Heart right ventricle (tissue), 16 donors: ENCODE data around the gene CLEC16A. TPM values are rescaled to one million over a fixed set of nuclear protein-coding genes. Genes with fewer than 3 reads are reported as not detected.

Experiments used
- ATAC-seq, 8 donors: fragments of 200-7000 bp; cut with Tn5 transposase; one replicate each; pipeline ENCODE4 v1.9.1; 2020; ENCODE audit warnings: mild to moderate bottlenecking in 8 of 8, moderate library complexity in 8 of 8, moderate number of reproducible peaks in 1 of 8
- DNase-seq, 2 donors: peaks; one replicate each; pipeline ENCODE4 v3.0.0-alpha.2; 2020
- H3K27ac ChIP-seq, 10 donors: fragments of 200-600 bp; sonication (generic) in 2 of 10; one replicate each; pipeline versions ENCODE4 v1.5.0 to v1.8.0; 2020 to 2022; ENCODE audit warnings: mild to moderate bottlenecking in 3 of 10
- H3K27me3 ChIP-seq, 7 donors: fragments of 200-600 bp; one replicate each; pipeline ENCODE4 v1.8.0; 2021 to 2022; ENCODE audit warnings: mild to moderate bottlenecking in 2 of 7
- H3K36me3 ChIP-seq, 9 donors: fragments of 200-600 bp; sonication (generic) in 1 of 9; one replicate each; pipeline versions ENCODE4 v1.5.0 to v1.8.0; 2020 to 2022; ENCODE audit warnings: mild to moderate bottlenecking in 2 of 9
- H3K4me1 ChIP-seq, 9 donors: fragments of 200-600 bp; sonication (generic) in 1 of 9; one replicate each; pipeline versions ENCODE4 v1.5.0 to v1.8.0; 2020 to 2022; ENCODE audit warnings: mild to moderate bottlenecking in 4 of 9
- H3K4me3 ChIP-seq, 10 donors: fragments of 200-600 bp; sonication (generic) in 2 of 10; one replicate each; pipeline versions ENCODE4 v1.5.0 to v1.8.0; 2020 to 2022; ENCODE audit warnings: mild to moderate bottlenecking in 7 of 10, moderate library complexity in 2 of 10
- H3K9me3 ChIP-seq, 11 donors: fragments of 200-600 bp in 10 of 11; sonication (generic) in 2 of 11; one replicate each; pipeline versions ENCODE4 v1.5.0 to v1.8.0; 2013 to 2022; ENCODE audit warnings: mild to moderate bottlenecking in 2 of 11, control low read depth in 1 of 11, moderate library complexity in 1 of 11
- WGBS, 2 donors: extraction: QIAGEN DNeasy Blood & Tissue Kit; methylation state at CpG; one replicate each; pipeline ENCODE4 v1.1.7; 2013; ENCODE audit warnings: inconsistent platforms in 1 of 2; 5-methylcytosine and 5-hydroxymethylcytosine counted together
- intact Hi-C, 10 donors: fragments of 100-400 bp; cut with DNase I; formaldehyde crosslinking; loops; one replicate each; pipeline versions ENCODE4 v1.11.1 to v1.14.2; 2022
- polyA plus RNA-seq, 2 donors: library from polyadenylated mRNA; stranded (reverse); fragments of 200-250 nt; gene quantifications; one replicate each; pipeline ENCODE4 v1.2.3, GENCODE V29; 2013
- total RNA-seq, 10 donors: library from RNA; stranded (reverse); fragmentation: NEBNext Ultra II Directional in 3 of 10; extraction: Animal tissue kit (Norgen Biotek cat#: 25700) in 3 of 10; gene quantifications; one replicate each; pipeline versions ENCODE4 v1.2.1 to v1.2.4, GENCODE V29; 2021 to 2023
- TF ChIP-seq, protein P1 (sequence below), 9 donors: fragments of 200-600 bp; sonication (generic) in 2 of 9; IDR thresholded peaks; one replicate each; pipeline versions ENCODE4 v1.5.0 to v1.8.0; 2021 to 2022; ENCODE audit warnings: antibody characterized with exemption in 9 of 9, mild to moderate bottlenecking in 5 of 9, moderate library complexity in 1 of 9
- donor health status: Arrhythmogenic right ventricular cardiomyopathy.
- donor health status: ischemic (EF 13 %, LVEDD 7.1; RV severe dilation, severe dysfunction).
- donor health status: healthy with polysubstance abuse.
- donor health status: DM: no; HTN: yes; CAD: no.
- donor health status: DM: no; HTN: no; CAD: no.
- donor health status: ischemic (EF 25% LVEDD 6.9; RV normal size, moderate dysfunction).
- donor health status: ischemic (EF 25% LVEDD 5.7; RV mildly dilated, moderate dysfunction).
- donor health status: healthy.
- donor health status: DM: yes; HTN: yes; CAD: no.
- donor health status: Ischemic cardiomyopathy.
- donor health status: ischemic (EF 35%, LVEDD 5.7; RV mildly dilated, moderate dysfunction).
- donor health status: nonischemic (EF 11% LVEDD 7.7; RV severe dilation, severe dysfunction).
- donor health status: DM: yes; HTN: yes; CAD: no.
- donor health status: PGD.
- donor health status: ischemic (EF 29% LVEDD 5.4; RV normal size, mild dysfunction).
- donor health status: nonischemic (EF 23%, LVEDD 6.1; RV moderate dilation, normal function).

Gene CLEC16A
- total and polyA plus RNA-seq, 12 donors: 12.1 to 30.8 (median 23.0) TPM

- peaks cover 3 to 70% (median 50%) of the 10 kb centered on the region in 9 donors for H3K4me1 ChIP-seq
- no peaks in the 10 kb centered on the region for H3K36me3 ChIP-seq
- TF ChIP-seq, protein P1, sequence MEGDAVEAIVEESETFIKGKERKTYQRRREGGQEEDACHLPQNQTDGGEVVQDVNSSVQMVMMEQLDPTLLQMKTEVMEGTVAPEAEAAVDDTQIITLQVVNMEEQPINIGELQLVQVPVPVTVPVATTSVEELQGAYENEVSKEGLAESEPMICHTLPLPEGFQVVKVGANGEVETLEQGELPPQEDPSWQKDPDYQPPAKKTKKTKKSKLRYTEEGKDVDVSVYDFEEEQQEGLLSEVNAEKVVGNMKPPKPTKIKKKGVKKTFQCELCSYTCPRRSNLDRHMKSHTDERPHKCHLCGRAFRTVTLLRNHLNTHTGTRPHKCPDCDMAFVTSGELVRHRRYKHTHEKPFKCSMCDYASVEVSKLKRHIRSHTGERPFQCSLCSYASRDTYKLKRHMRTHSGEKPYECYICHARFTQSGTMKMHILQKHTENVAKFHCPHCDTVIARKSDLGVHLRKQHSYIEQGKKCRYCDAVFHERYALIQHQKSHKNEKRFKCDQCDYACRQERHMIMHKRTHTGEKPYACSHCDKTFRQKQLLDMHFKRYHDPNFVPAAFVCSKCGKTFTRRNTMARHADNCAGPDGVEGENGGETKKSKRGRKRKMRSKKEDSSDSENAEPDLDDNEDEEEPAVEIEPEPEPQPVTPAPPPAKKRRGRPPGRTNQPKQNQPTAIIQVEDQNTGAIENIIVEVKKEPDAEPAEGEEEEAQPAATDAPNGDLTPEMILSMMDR (IDR thresholded peaks at IDR 0.05): no peak
- intact Hi-C loops: no loop called here
- 96% methylated on average over 7 of the region's 7 CpGs for WGBS, 2 donors
- H3K9me3 ChIP-seq: no peaks in the 10 kb centered on the region
- DNase-seq (no peak), ATAC-seq (no peak)
- no peak overlapping the region for H3K4me3 ChIP-seq
- no peak overlapping the region for H3K27ac ChIP-seq
- no peaks in the 10 kb centered on the region for H3K27me3 ChIP-seq
These were observed 198.6 kb downstream of the CLEC16A start for GRCh38 chr16:11142951-11143350.

DNA sequence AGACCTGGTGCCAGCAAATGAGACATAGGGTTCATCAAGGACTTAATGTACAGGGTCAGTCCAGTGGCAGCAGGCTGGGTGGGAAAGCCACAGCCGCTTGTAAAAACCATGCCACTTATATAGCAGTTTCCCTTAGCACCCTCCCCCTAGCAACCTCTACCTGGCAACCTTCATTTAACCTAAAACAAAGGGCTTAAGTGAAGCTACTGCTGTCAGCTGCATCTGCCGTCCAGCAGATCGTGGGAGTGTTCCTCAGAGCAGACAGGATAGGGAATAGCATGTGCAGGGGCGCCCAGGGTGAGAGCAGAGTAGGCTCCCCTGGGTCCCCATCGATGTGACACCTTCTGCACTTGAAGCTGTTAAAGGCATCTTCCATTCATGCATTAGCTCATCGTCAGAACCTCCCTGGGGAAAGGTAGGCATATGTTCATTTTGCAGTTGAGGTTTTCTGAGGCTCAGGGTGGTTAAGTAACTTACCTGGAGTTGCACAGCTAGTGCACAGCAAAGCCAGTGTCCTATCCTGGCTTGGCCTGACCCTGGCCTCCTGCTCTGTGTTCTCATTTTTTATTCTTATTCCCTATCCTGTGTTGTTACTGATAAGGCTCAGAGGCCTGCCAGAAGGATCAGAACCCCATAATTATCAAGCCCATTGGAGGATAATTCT is 199.1 kb downstream of the CLEC16A start:
- H3K9me3 ChIP-seq: no peaks in the 10 kb centered on the region
- H3K27me3 ChIP-seq: no peaks in the 10 kb centered on the region
- TF ChIP-seq, protein P1 (IDR thresholded peaks at IDR 0.05): no peak
- H3K36me3 ChIP-seq: no peaks in the 10 kb centered on the region
- no peak for ATAC-seq
- H3K4me3 ChIP-seq: no peak overlapping the region
- intact Hi-C loops: no loop called here
- no peak for DNase-seq
- 71 to 72% methylated on average over 6 of the region's 6 CpGs for WGBS, 2 donors
- H3K27ac ChIP-seq: no peak overlapping the region
- peaks cover 3 to 68% (median 50%) of the 10 kb centered on the region in 9 donors for H3K4me1 ChIP-seq

DNA sequence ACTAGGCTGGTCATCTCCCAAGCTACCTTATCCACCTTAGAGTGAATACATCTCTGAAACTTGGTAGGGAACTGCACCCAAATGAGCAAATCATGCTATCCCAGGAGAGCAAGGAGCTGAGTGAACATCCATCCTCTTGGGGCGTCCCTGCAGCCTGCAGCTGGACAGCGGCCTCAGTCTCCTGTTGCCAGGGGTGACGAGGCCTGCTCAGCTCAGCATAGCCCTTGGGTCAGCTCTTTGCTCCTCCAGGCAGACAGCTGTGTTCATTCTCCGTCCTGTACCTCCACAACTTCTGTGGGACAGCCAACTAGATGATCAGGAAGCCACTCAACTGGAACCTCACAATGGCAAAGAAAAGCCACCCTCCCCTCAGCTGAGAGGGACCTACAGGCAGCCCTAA is 199.8 kb downstream of the CLEC16A start:
- Histone ChIP-seq H3K4me3 (no peak overlapping the region), H3K36me3 (no peaks in the 10 kb centered on the region), H3K9me3 (no peaks in the 10 kb centered on the region), H3K27ac (peak overlapping the region in 1 of 10 donors; percentile 30), H3K27me3 (no peaks in the 10 kb centered on the region), H3K4me1 (peaks cover 3 to 62% (median 44%) of the 10 kb centered on the region in 9 donors)
- ATAC-seq (peak in 2 of 8 donors; percentile 35), DNase-seq (no peak)
- 61 to 76% methylated on average over 4 of the region's 4 CpGs for WGBS, 2 donors
- TF ChIP-seq, protein P1 (IDR thresholded peaks at IDR 0.05): no peak
- intact Hi-C loops: no loop called here

- H3K9me3 ChIP-seq: no peaks in the 10 kb centered on the region
- TF ChIP-seq, protein P1 (IDR thresholded peaks at IDR 0.05): no peak
- no peak overlapping the region for H3K4me3 ChIP-seq
- H3K36me3 ChIP-seq: no peaks in the 10 kb centered on the region
- H3K27ac ChIP-seq: no peak overlapping the region
- 66 to 74% methylated on average over 13 of the region's 13 CpGs for WGBS, 2 donors
- peaks cover 0 to 50% (median 35%) of the 10 kb centered on the region in 9 donors for H3K4me1 ChIP-seq
- H3K27me3 ChIP-seq: no peaks in the 10 kb centered on the region
- DNase-seq (peak in 1 of 2 donors; percentile 36), ATAC-seq (peak; percentile 30 to 79 (median 49))
- intact Hi-C loops: no loop called here
These were observed 200.9 kb downstream of the CLEC16A start for GRCh38 chr16:11145173-11145818.
